ENCODE measurements around the gene ADCY9. TPM values are rescaled to one million over a fixed set of nuclear protein-coding genes. Genes with fewer than 3 reads are reported as not detected.

ADCY9 gene
- total RNA-seq, 1 donor from 2014 or later, result 30.4 TPM

GRCh38 chr16:3919413-3919812, 196.8 kb downstream of the ADCY9 start:
- Mint-ChIP-seq H3K9me3 (ENCODE audit: unreplicated experiment) (peaks cover 21% of the 10 kb centered on the region), H3K27me3 (ENCODE audit: unreplicated experiment) (peaks cover 2% of the 10 kb centered on the region), H3K27ac (ENCODE audit: unreplicated experiment) (no peak overlapping the region), H3K4me1 (ENCODE audit: low read depth, unreplicated experiment) (no peaks in the 10 kb centered on the region), H3K36me3 (ENCODE audit: unreplicated experiment) (peaks cover 20% of the 10 kb centered on the region), H3K4me3 (ENCODE audit: unreplicated experiment) (no peak overlapping the region)
- no peak for TF ChIP-seq CTCF (IDR thresholded peaks at IDR 0.05; ENCODE audit: partially characterized antibody, unreplicated experiment)
- no peak for DNase-seq

GRCh38 chr16:3915426-3916260, 200.6 kb downstream of the ADCY9 start:
- Mint-ChIP-seq H3K4me1 (ENCODE audit: low read depth, unreplicated experiment) (no peaks in the 10 kb centered on the region), H3K4me3 (ENCODE audit: unreplicated experiment) (no peak overlapping the region), H3K36me3 (ENCODE audit: unreplicated experiment) (peaks cover 14% of the 10 kb centered on the region), H3K27ac (ENCODE audit: unreplicated experiment) (no peak overlapping the region), H3K27me3 (ENCODE audit: unreplicated experiment) (no peaks in the 10 kb centered on the region), H3K9me3 (ENCODE audit: unreplicated experiment) (peaks cover 14% of the 10 kb centered on the region)
- TF ChIP-seq CTCF (IDR thresholded peaks at IDR 0.05; ENCODE audit: partially characterized antibody, unreplicated experiment), result no peak
- DNase-seq, result no peak

- no peaks in the 10 kb centered on the region for H3K4me1 Mint-ChIP-seq (ENCODE audit: low read depth, unreplicated experiment)
- peaks cover 6% of the 10 kb centered on the region for H3K9me3 Mint-ChIP-seq (ENCODE audit: unreplicated experiment)
- H3K27me3 Mint-ChIP-seq (ENCODE audit: unreplicated experiment), result peaks cover 1% of the 10 kb centered on the region
- no peak overlapping the region for H3K27ac Mint-ChIP-seq (ENCODE audit: unreplicated experiment)
- DNase-seq, result no peak
- H3K4me3 Mint-ChIP-seq (ENCODE audit: unreplicated experiment), result no peak overlapping the region
- H3K36me3 Mint-ChIP-seq (ENCODE audit: unreplicated experiment), result no peaks in the 10 kb centered on the region
- no peak for TF ChIP-seq CTCF (IDR thresholded peaks at IDR 0.05; ENCODE audit: partially characterized antibody, unreplicated experiment)
Measured at GRCh38 chr16:3912897-3913296, 203.3 kb downstream of the ADCY9 start.

Other genes starting within 250 kb of the ADCY9 start
- gene CREBBP, start 235.7 kb downstream of the ADCY9 start, total RNA-seq (ENCODE audit: unreplicated experiment), result 96.9 TPM
- gene SRL, start 125.6 kb upstream of the ADCY9 start, total RNA-seq (ENCODE audit: unreplicated experiment), result 0.37 TPM
- gene TFAP4, start 156.6 kb upstream of the ADCY9 start, total RNA-seq (ENCODE audit: unreplicated experiment), result 13.0 TPM
- 16.5 TPM for gene GLIS2, start 199.6 kb upstream of the ADCY9 start, total RNA-seq (ENCODE audit: unreplicated experiment)
- gene PAM16, start 234.9 kb upstream of the ADCY9 start, total RNA-seq (ENCODE audit: unreplicated experiment), result 33.1 TPM